KMS-11 (cell line): ENCODE data around the gene VAMP8.

Experiments
- H2AFZ ChIP-seq: fragments of 200-600 bp; sonication (generic); 2 replicates; pipeline ENCODE4 v1.6.1; 2016; ENCODE audit warnings: antibody characterized with exemption, mixed run types, low read depth
- H3K27ac ChIP-seq: fragments of 200-600 bp; sonication (generic); 2 replicates; pipeline ENCODE4 v1.6.1; 2016; ENCODE audit warnings: mild to moderate bottlenecking, mixed run types
- H3K27me3 ChIP-seq: fragments of 200-600 bp; sonication (generic); 2 replicates; pipeline ENCODE4 v1.6.1; 2017; ENCODE audit warnings: mild to moderate bottlenecking, low read depth, mixed run types, moderate library complexity; ENCODE audit not compliant: insufficient read depth
- H3K36me3 ChIP-seq: fragments of 200-600 bp; sonication (generic); 2 replicates; pipeline ENCODE4 v1.6.1; 2017; ENCODE audit warnings: mild to moderate bottlenecking, mixed run types; ENCODE audit not compliant: insufficient read depth
- H3K4me1 ChIP-seq: fragments of 200-600 bp; sonication (generic); 2 replicates; pipeline ENCODE4 v1.6.1; 2016; ENCODE audit warnings: mild to moderate bottlenecking, low read depth, mixed run types; ENCODE audit not compliant: poor library complexity, severe bottlenecking
- H3K4me2 ChIP-seq: fragments of 200-600 bp; sonication (generic); 2 replicates; pipeline ENCODE4 v1.7.0; 2016; ENCODE audit warnings: mild to moderate bottlenecking, mixed run types
- H3K4me3 ChIP-seq: fragments of 200-600 bp; sonication (generic); IDR thresholded peaks from 2 replicates; pipeline ENCODE4 v1.6.1; 2017; ENCODE audit warnings: low read depth, low read length, mixed read lengths; ENCODE audit not compliant: insufficient read depth
- H3K79me2 ChIP-seq: fragments of 200-600 bp; sonication (generic); 2 replicates; pipeline ENCODE4 v1.6.1; 2016; ENCODE audit warnings: low read depth, mixed run types; ENCODE audit not compliant: insufficient read depth
- H3K9ac ChIP-seq: fragments of 200-600 bp; sonication (generic); 2 replicates; pipeline ENCODE4 v1.6.1; 2016; ENCODE audit warnings: mild to moderate bottlenecking, mixed run types
- H4K20me1 ChIP-seq: fragments of 200-600 bp; sonication (generic); 2 replicates; pipeline ENCODE4 v1.6.1; 2016; ENCODE audit warnings: mild to moderate bottlenecking, mixed run types; ENCODE audit not compliant: insufficient read depth
- CTCF ChIP-seq: fragments of 200-600 bp; sonication (generic); conservative IDR thresholded peaks from 2 replicates; pipeline ENCODE4 v1.6.1; 2017; ENCODE audit warnings: low read depth, mild to moderate bottlenecking, antibody characterized with exemption, low read length, moderate library complexity, mixed read lengths

Gene VAMP8

GRCh38 chr2:85584857-85585780 is 7.7 kb downstream of the VAMP8 start:
- TF ChIP-seq CTCF, result no peak
- Histone ChIP-seq H3K27me3 (peaks cover 6% of the 10 kb centered on the region; the same call in 1 of the 2 replicates), H2AFZ (no peak overlapping the region), H3K4me3 (no peak overlapping the region), H3K79me2 (no peaks in the 10 kb centered on the region), H3K4me1 (no peaks in the 10 kb centered on the region), H4K20me1 (no peaks in the 10 kb centered on the region), H3K36me3 (no peaks in the 10 kb centered on the region), H3K27ac (no peak overlapping the region), H3K4me2 (no peak overlapping the region), H3K9ac (no peak overlapping the region)

GRCh38 chr2:85585781-85586105 is 8.4 kb downstream of the VAMP8 start:
- Histone ChIP-seq H3K9ac (no peak overlapping the region), H3K36me3 (no peaks in the 10 kb centered on the region), H3K4me1 (no peaks in the 10 kb centered on the region), H2AFZ (no peak overlapping the region), H3K79me2 (no peaks in the 10 kb centered on the region), H3K27me3 (peaks cover 6% of the 10 kb centered on the region; the same call in 1 of the 2 replicates), H3K27ac (no peak overlapping the region), H3K4me2 (no peak overlapping the region), H3K4me3 (no peak overlapping the region), H4K20me1 (no peaks in the 10 kb centered on the region)
- no peak for TF ChIP-seq CTCF

- no peak overlapping the region for H3K4me3 ChIP-seq
- H3K4me2 ChIP-seq, result no peak overlapping the region
- no peaks in the 10 kb centered on the region for H3K79me2 ChIP-seq
- H4K20me1 ChIP-seq, result no peaks in the 10 kb centered on the region
- no peaks in the 10 kb centered on the region for H3K36me3 ChIP-seq
- H3K9ac ChIP-seq, result no peak overlapping the region
- no peak overlapping the region for H2AFZ ChIP-seq
- TF ChIP-seq CTCF, result no peak
- H3K27ac ChIP-seq, result no peak overlapping the region
- no peaks in the 10 kb centered on the region for H3K4me1 ChIP-seq
- no peaks in the 10 kb centered on the region for H3K27me3 ChIP-seq
Measured at GRCh38 chr2:85588236-85588635, 10.8 kb downstream of the VAMP8 start.

- Histone ChIP-seq H3K4me1 (no peaks in the 10 kb centered on the region), H3K36me3 (no peaks in the 10 kb centered on the region), H3K79me2 (no peaks in the 10 kb centered on the region), H3K27me3 (no peaks in the 10 kb centered on the region), H3K4me3 (no peak overlapping the region), H3K9ac (no peak overlapping the region), H3K27ac (no peak overlapping the region), H2AFZ (no peak overlapping the region), H3K4me2 (no peak overlapping the region), H4K20me1 (no peaks in the 10 kb centered on the region)
- no peak for TF ChIP-seq CTCF
Measured at GRCh38 chr2:85588645-85589044, 11.3 kb downstream of the VAMP8 start.
